Neural progenitor cell (in vitro differentiated cells): ENCODE data around the gene SLC6A5. TPM values are rescaled to one million over a fixed set of nuclear protein-coding genes. Genes with fewer than 3 reads are reported as not detected.
A peak's percentile ranks its signal among the peaks of the same experiment; 100 is the strongest.

Experiments
- DNase-seq: peaks from one replicate; pipeline ENCODE4 v3.0.0-alpha.2; 2016; ENCODE audit warnings: low spot score
- H2AFZ ChIP-seq: fragments of 200-600 bp; sonication (generic); replicated peaks from 2 replicates; pipeline ENCODE4 v1.6.1; 2016; ENCODE audit warnings: antibody characterized with exemption
- H3F3A ChIP-seq: fragments of 200-600 bp; sonication (generic); 2 replicates; pipeline ENCODE4 v1.6.1; 2016; ENCODE audit warnings: antibody characterized with exemption, low read depth
- H3K27ac ChIP-seq: fragments of 200-600 bp; sonication (generic); 2 replicates; pipeline ENCODE4 v1.5.1; 2016; ENCODE audit warnings: mild to moderate bottlenecking
- H3K27me3 ChIP-seq: fragments of 200-600 bp; sonication (generic); 2 replicates; pipeline ENCODE4 v1.6.1; 2016; ENCODE audit warnings: mild to moderate bottlenecking, moderate library complexity
- H3K36me3 ChIP-seq: fragments of 200-600 bp; sonication (generic); 2 replicates; pipeline ENCODE4 v1.5.1; 2016
- H3K4me1 ChIP-seq: fragments of 200-600 bp; sonication (generic); 2 replicates; pipeline ENCODE4 v1.6.1; 2016; ENCODE audit warnings: mixed run types
- H3K4me2 ChIP-seq: fragments of 200-600 bp; sonication (generic); 2 replicates; pipeline ENCODE4 v1.6.1; 2016
- H3K4me3 ChIP-seq: fragments of 200-600 bp; sonication (generic); 2 replicates; pipeline ENCODE4 v1.5.1; 2016
- H3K79me2 ChIP-seq: fragments of 200-600 bp; sonication (generic); 2 replicates; pipeline ENCODE4 v1.6.1; 2016; ENCODE audit warnings: low read depth
- H3K9ac ChIP-seq: fragments of 200-600 bp; sonication (generic); 2 replicates; pipeline ENCODE4 v1.6.1; 2016
- H3K9me3 ChIP-seq: fragments of 200-600 bp; sonication (generic); 2 replicates; pipeline ENCODE4 v1.5.1; 2016; ENCODE audit warnings: low read depth
- H4K20me1 ChIP-seq: fragments of 200-600 bp; sonication (generic); 2 replicates; pipeline ENCODE4 v1.6.1; 2016; ENCODE audit warnings: low read depth
- H3K27ac Mint-ChIP-seq: 3 replicates; pipeline ENCODE4 v1.8.0; 2021; ENCODE audit warnings: mixed read lengths
- H3K27me3 Mint-ChIP-seq: 2 replicates; pipeline ENCODE4 v1.8.0; 2022; ENCODE audit warnings: low read depth, mild to moderate bottlenecking, inconsistent platforms, moderate library complexity, mixed read lengths; ENCODE audit not compliant: insufficient read depth
- H3K36me3 Mint-ChIP-seq: 3 replicates; pipeline ENCODE4 v1.8.0; 2021; ENCODE audit warnings: mixed read lengths
- H3K4me1 Mint-ChIP-seq: 3 replicates; pipeline ENCODE4 v1.8.0; 2021; ENCODE audit warnings: mixed read lengths
- H3K4me3 Mint-ChIP-seq: 3 replicates; pipeline ENCODE4 v1.8.0; 2021; ENCODE audit warnings: mild to moderate bottlenecking, moderate library complexity, mixed read lengths
- H3K9me3 Mint-ChIP-seq: 3 replicates; pipeline ENCODE4 v1.8.0; 2020; ENCODE audit warnings: mixed read lengths
- CTCF ChIP-seq: fragments of 200-600 bp; sonication (generic); IDR thresholded peaks from 2 replicates; pipeline ENCODE4 v1.5.1; 2017; ENCODE audit warnings: antibody characterized with exemption, mild to moderate bottlenecking
- EZH2 ChIP-seq: fragments of 200-600 bp; sonication (generic); IDR thresholded peaks from 2 replicates; pipeline ENCODE4 v1.6.1; 2017; ENCODE audit warnings: antibody characterized with exemption, mild to moderate bottlenecking, moderate library complexity
- EZH2phosphoT487 ChIP-seq: fragments of 200-600 bp; sonication (generic); IDR thresholded peaks from 2 replicates; pipeline ENCODE4 v1.6.1; 2017; ENCODE audit warnings: antibody characterized with exemption
- total RNA-seq: library from RNA; depleted of rRNA; stranded (reverse); fragments of >200 nt; gene quantifications from 2 replicates; pipeline ENCODE4 v1.2.3, GENCODE V29; 2015; ENCODE audit warnings: low replicate concordance

The SLC6A5 gene
- total RNA-seq, 1 donor from 2014 or later, result not detected

- peaks cover 2% of the 10 kb centered on the region for H3K36me3 Mint-ChIP-seq
- peak overlapping the region; percentile 21 for H3K27ac Mint-ChIP-seq
- H3K9me3 Mint-ChIP-seq, result peaks cover 13% of the 10 kb centered on the region
- H3F3A ChIP-seq, result peaks cover 10% of the 10 kb centered on the region
- no peak overlapping the region for H3K27ac ChIP-seq
- peaks cover 24% of the 10 kb centered on the region for H4K20me1 ChIP-seq
- H3K27me3 ChIP-seq, result peaks cover 92% of the 10 kb centered on the region
- H3K79me2 ChIP-seq, result no peaks in the 10 kb centered on the region
- H3K4me3 ChIP-seq, result peak overlapping the region; percentile 74
- no peaks in the 10 kb centered on the region for H3K9me3 ChIP-seq
- peak; percentile 30 for DNase-seq
- TF ChIP-seq CTCF, result no peak
- peak; percentile 36 for TF ChIP-seq EZH2phosphoT487
- TF ChIP-seq EZH2, result peak; percentile 11
- H3K27me3 Mint-ChIP-seq, result peaks cover 30% of the 10 kb centered on the region
- H3K4me1 ChIP-seq, result peaks cover 31% of the 10 kb centered on the region
- no peak overlapping the region for H2AFZ ChIP-seq
- H3K4me3 Mint-ChIP-seq, result peak overlapping the region; percentile 87
- no peaks in the 10 kb centered on the region for H3K36me3 ChIP-seq
- H3K4me1 Mint-ChIP-seq, result peaks cover 41% of the 10 kb centered on the region
- peak overlapping the region; percentile 94 for H3K4me2 ChIP-seq
- no peak overlapping the region for H3K9ac ChIP-seq
Measured at GRCh38 chr11:20668131-20668809, 68.9 kb downstream of the SLC6A5 start.

GRCh38 chr11:20668844-20669819 is 69.7 kb downstream of the SLC6A5 start, which contains the start of gene NELL1:
Gene NELL1, plus strand, starts transcription at chr11:20669586.
- Histone ChIP-seq H3K4me3 (peak within 1 kb of the TSS; percentile 74), H4K20me1 (peaks cover 24% of the 10 kb centered on the region), H3K9ac (no peak within 1 kb of the TSS), H3K36me3 (no peaks in the 10 kb centered on the region), H3F3A (peaks cover 10% of the 10 kb centered on the region), H3K9me3 (no peaks in the 10 kb centered on the region), H3K4me1 (peaks cover 31% of the 10 kb centered on the region), H3K79me2 (no peaks in the 10 kb centered on the region), H2AFZ (peak within 1 kb of the TSS; percentile 91), H3K4me2 (peak within 1 kb of the TSS; percentile 94), H3K27ac (no peak within 1 kb of the TSS), H3K27me3 (peaks cover 91% of the 10 kb centered on the region)
- Mint-ChIP-seq H3K27ac (peak within 1 kb of the TSS; percentile 21), H3K36me3 (peaks cover 2% of the 10 kb centered on the region), H3K4me3 (peak within 1 kb of the TSS; percentile 93), H3K4me1 (peaks cover 41% of the 10 kb centered on the region), H3K9me3 (peaks cover 13% of the 10 kb centered on the region), H3K27me3 (peaks cover 30% of the 10 kb centered on the region)
- peak; percentile 83 for TF ChIP-seq EZH2
- TF ChIP-seq EZH2phosphoT487, result peak; percentile 84
- peak; percentile 2 for TF ChIP-seq CTCF
- DNase-seq, result peak; percentile 75

- Histone ChIP-seq H3K36me3 (no peaks in the 10 kb centered on the region), H3F3A (peaks cover 10% of the 10 kb centered on the region), H3K4me1 (peaks cover 31% of the 10 kb centered on the region), H3K9ac (no peak overlapping the region), H3K9me3 (no peaks in the 10 kb centered on the region), H3K27me3 (peaks cover 88% of the 10 kb centered on the region), H3K27ac (no peak overlapping the region), H3K79me2 (no peaks in the 10 kb centered on the region), H3K4me2 (peak overlapping the region; percentile 94), H4K20me1 (peaks cover 24% of the 10 kb centered on the region), H2AFZ (peak overlapping the region; percentile 15), H3K4me3 (peak overlapping the region; percentile 74)
- peaks cover 29% of the 10 kb centered on the region for H3K27me3 Mint-ChIP-seq
- peaks cover 2% of the 10 kb centered on the region for H3K36me3 Mint-ChIP-seq
- H3K27ac Mint-ChIP-seq, result no peak overlapping the region
- H3K4me3 Mint-ChIP-seq, result peak overlapping the region; percentile 93
- H3K4me1 Mint-ChIP-seq, result peaks cover 41% of the 10 kb centered on the region
- H3K9me3 Mint-ChIP-seq, result peaks cover 13% of the 10 kb centered on the region
- TF ChIP-seq CTCF (no peak), EZH2phosphoT487 (peak; percentile 81), EZH2 (peak; percentile 88)
- DNase-seq, result peak; percentile 34
Measured at GRCh38 chr11:20669820-20670684, 70.6 kb downstream of the SLC6A5 start.
